ENCODE results near the gene PCNX3. TPM values are rescaled to one million over a fixed set of nuclear protein-coding genes. Genes with fewer than 3 reads are reported as not detected.

Gene PCNX3
- total and polyA plus RNA-seq, 7 donors: 6.5 to 15.5 (median 9.8) TPM

- DNase-seq: no peak
- intact Hi-C loops (cut with DNase I): no loop called here
- Histone ChIP-seq H3K4me1 (no peaks in the 10 kb centered on the region), H3K36me3 (ENCODE audit: insufficient read depth in 1 of 2, low read depth in 1 of 2) (peaks cover 0 to 100% of the 10 kb centered on the region in 2 donors), H3K27ac (no peak overlapping the region), H3K27me3 (ENCODE audit: insufficient read depth in 3 of 3, low read length in 2 of 3) (no peaks in the 10 kb centered on the region), H3K9me3 (no peaks in the 10 kb centered on the region), H3K4me3 (no peak overlapping the region)
- ATAC-seq: no peak
- no peak for TF ChIP-seq CTCF (IDR thresholded peaks at IDR 0.05)
- 90 to 92% (median 92%) methylated on average over 22 to 25 of the region's 25 CpGs for WGBS, 3 donors
Measured at GRCh38 chr11:65623852-65624616, 8.5 kb downstream of the PCNX3 start.

DNA sequence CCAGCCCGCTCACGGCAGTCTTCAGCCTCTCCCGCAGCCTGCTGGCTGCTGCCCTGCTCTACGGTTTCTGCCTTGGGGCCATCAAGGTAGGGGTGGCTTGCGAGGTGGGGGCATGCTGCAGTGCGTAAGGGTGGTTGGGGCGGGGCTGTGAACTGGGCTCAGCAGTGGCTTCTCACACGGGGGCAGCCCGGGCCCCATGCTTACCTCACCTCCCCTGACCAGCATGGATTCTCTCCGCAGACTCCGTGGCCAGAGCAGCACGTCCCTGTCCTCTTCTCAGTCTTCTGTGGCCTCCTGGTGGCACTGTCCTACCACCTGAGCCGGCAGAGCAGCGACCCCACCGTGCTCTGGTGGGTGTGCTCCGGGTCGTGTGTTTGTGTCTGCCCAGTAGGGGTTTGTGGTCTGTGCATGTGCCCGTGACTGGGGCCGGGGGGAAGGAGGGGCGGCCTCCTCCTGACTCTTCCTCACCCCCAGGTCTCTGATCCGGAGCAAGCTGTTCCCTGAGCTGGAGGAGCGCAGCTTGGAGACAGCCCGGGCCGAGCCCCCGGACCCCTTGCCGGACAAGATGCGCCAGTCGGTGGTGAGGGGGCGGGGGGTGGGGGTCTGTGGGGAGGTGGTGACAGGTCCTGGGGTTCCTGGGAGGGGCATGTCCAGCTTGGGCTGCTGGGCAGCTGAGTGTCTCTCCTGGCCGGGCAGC lies 9.5 kb downstream of the PCNX3 start:
- Histone ChIP-seq H3K27me3 (ENCODE audit: insufficient read depth in 3 of 3, low read length in 2 of 3) (no peaks in the 10 kb centered on the region), H3K9me3 (no peaks in the 10 kb centered on the region), H3K36me3 (ENCODE audit: insufficient read depth in 1 of 2, low read depth in 1 of 2) (peaks cover 4 to 100% of the 10 kb centered on the region in 2 donors), H3K27ac (no peak overlapping the region), H3K4me1 (no peaks in the 10 kb centered on the region), H3K4me3 (no peak overlapping the region)
- WGBS, 3 donors: 82 to 86% (median 84%) methylated on average over 29 to 30 of the region's 30 CpGs
- intact Hi-C loops (cut with DNase I): loop anchor here in 1 of 2 donors (5.0 kb wide), 1 partner anchor 192 kb away; no protein-coding TSS in a partner anchor
- DNase-seq: no peak
- no peak for ATAC-seq
- no peak for TF ChIP-seq CTCF (IDR thresholded peaks at IDR 0.05)

DNA sequence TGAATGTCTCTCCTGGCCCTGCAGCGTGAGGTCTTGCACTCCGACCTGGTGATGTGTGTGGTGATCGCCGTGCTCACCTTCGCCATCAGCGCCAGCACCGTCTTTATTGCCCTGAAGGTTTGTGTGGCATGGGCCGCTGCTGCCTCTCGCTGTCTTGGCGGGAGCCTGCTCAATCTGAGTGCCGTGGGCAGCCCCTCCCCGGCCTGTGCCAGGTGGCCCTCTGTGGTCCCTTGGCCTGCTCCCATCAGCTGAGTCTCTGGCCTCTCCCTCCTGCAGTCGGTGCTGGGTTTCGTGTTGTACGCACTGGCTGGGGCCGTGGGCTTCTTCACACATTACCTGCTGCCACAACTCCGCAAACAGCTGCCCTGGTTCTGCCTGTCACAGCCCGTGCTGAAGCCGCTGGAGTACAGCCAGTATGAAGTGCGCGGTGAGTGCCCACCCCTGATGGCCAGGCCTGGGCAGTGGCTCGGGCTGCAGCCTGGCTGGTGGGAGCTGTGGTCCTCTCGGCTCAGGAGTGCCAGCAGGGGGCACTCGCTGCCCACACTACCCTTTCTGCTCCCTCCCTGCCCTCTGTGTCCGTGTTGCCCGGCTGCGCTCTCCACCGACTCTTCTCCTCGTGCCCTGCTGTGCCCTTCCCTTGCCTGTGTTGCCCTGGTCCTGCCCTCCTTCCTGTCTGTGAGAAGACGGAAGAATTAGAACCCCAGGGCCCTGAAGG lies 10.2 kb downstream of the PCNX3 start:
- Histone ChIP-seq H3K4me1 (no peaks in the 10 kb centered on the region), H3K27me3 (ENCODE audit: insufficient read depth in 3 of 3, low read length in 2 of 3) (no peaks in the 10 kb centered on the region), H3K4me3 (no peak overlapping the region), H3K9me3 (no peaks in the 10 kb centered on the region), H3K27ac (no peak overlapping the region), H3K36me3 (ENCODE audit: insufficient read depth in 1 of 2, low read depth in 1 of 2) (peaks cover 9 to 100% of the 10 kb centered on the region in 2 donors)
- ATAC-seq (peak; percentile 59 to 80 (median 68)), DNase-seq (peak in 1 of 2 donors; percentile 62)
- 62 to 69% (median 64%) methylated on average over 28 to 30 of the region's 30 CpGs for WGBS, 3 donors
- intact Hi-C loops (cut with DNase I): loop anchor here in 1 of 2 donors (5.0 kb wide), 1 partner anchor 192 kb away; no protein-coding TSS in a partner anchor
- TF ChIP-seq CTCF (IDR thresholded peaks at IDR 0.05): peak; percentile 56

- peaks cover 9 to 98% of the 10 kb centered on the region in 2 donors for H3K36me3 ChIP-seq (ENCODE audit: insufficient read depth in 1 of 2, low read depth in 1 of 2)
- intact Hi-C loops (cut with DNase I): loop anchor here in 1 of 2 donors (5.0 kb wide), 1 partner anchor 190 kb away; no protein-coding TSS in a partner anchor
- no peaks in the 10 kb centered on the region for H3K4me1 ChIP-seq
- H3K4me3 ChIP-seq: no peak overlapping the region
- ATAC-seq (no peak), DNase-seq (no peak)
- no peak overlapping the region for H3K27ac ChIP-seq
- no peaks in the 10 kb centered on the region for H3K9me3 ChIP-seq
- no peaks in the 10 kb centered on the region for H3K27me3 ChIP-seq (ENCODE audit: insufficient read depth in 3 of 3, low read length in 2 of 3)
- 91 to 94% (median 93%) methylated on average over 13 of the region's 13 CpGs for WGBS, 3 donors
- TF ChIP-seq CTCF (IDR thresholded peaks at IDR 0.05): no peak
Measured at GRCh38 chr11:65627202-65627601, 11.6 kb downstream of the PCNX3 start.

Measured in psoas muscle (tissue), 8 donors.